NB4 (cell line): ENCODE measurements around the gene TBCE.

ENCODE experiments used
- DNase-seq: peaks from one replicate; pipeline ENCODE4 v3.0.0; 2010; ENCODE audit warnings: low read depth
- H3K4me3 ChIP-seq: one replicate; pipeline ENCODE4 v1.5.1; 2011; ENCODE audit warnings: mild to moderate bottlenecking, low read depth, low read length, moderate library complexity
- MYC ChIP-seq: IDR thresholded peaks from 2 replicates; pipeline ENCODE4 v1.6.1; 2011; ENCODE audit warnings: low read depth, low read length
- POLR2A ChIP-seq: IDR thresholded peaks from 2 replicates; pipeline ENCODE4 v1.6.1; 2011; ENCODE audit warnings: mild to moderate bottlenecking; ENCODE audit not compliant: insufficient read length; ENCODE audit errors: extremely low read depth
- TF ChIP-seq, protein P1 (sequence below): IDR thresholded peaks from 2 replicates; pipeline ENCODE4 v1.6.1; 2011; ENCODE audit warnings: low read depth, low read length
- TF ChIP-seq, protein P2 (sequence below): IDR thresholded peaks from one replicate; pipeline ENCODE4 v1.5.1; 2012; ENCODE audit warnings: low read depth, low read length

TBCE gene

DNA sequence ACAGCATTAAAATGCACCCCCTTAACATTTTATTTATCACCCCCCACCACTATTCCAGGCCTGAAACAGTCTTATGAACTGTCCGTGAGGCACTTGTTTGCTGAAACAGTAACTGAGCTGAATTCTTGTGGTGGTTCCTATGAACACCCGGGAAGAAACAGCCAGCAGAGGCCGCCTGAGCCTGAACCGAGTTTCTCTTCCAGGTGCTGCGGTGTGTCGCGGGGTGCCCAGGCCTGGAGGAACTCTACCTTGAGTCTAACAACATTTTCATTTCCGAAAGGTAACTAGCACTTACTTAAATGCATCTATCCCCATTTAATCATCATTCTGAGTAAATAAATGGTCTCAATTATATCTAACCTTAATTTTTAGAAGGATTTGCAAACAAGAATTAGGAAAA, 66.8 kb downstream of the TBCE start:
- no peak for TF ChIP-seq MYC
- TF ChIP-seq, protein P1, sequence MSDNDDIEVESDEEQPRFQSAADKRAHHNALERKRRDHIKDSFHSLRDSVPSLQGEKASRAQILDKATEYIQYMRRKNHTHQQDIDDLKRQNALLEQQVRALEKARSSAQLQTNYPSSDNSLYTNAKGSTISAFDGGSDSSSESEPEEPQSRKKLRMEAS, result no peak
- no peak for TF ChIP-seq POLR2A
- TF ChIP-seq, protein P2, sequence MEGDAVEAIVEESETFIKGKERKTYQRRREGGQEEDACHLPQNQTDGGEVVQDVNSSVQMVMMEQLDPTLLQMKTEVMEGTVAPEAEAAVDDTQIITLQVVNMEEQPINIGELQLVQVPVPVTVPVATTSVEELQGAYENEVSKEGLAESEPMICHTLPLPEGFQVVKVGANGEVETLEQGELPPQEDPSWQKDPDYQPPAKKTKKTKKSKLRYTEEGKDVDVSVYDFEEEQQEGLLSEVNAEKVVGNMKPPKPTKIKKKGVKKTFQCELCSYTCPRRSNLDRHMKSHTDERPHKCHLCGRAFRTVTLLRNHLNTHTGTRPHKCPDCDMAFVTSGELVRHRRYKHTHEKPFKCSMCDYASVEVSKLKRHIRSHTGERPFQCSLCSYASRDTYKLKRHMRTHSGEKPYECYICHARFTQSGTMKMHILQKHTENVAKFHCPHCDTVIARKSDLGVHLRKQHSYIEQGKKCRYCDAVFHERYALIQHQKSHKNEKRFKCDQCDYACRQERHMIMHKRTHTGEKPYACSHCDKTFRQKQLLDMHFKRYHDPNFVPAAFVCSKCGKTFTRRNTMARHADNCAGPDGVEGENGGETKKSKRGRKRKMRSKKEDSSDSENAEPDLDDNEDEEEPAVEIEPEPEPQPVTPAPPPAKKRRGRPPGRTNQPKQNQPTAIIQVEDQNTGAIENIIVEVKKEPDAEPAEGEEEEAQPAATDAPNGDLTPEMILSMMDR, result no peak
- DNase-seq, result no peak
- H3K4me3 ChIP-seq, result no peak overlapping the region

DNA sequence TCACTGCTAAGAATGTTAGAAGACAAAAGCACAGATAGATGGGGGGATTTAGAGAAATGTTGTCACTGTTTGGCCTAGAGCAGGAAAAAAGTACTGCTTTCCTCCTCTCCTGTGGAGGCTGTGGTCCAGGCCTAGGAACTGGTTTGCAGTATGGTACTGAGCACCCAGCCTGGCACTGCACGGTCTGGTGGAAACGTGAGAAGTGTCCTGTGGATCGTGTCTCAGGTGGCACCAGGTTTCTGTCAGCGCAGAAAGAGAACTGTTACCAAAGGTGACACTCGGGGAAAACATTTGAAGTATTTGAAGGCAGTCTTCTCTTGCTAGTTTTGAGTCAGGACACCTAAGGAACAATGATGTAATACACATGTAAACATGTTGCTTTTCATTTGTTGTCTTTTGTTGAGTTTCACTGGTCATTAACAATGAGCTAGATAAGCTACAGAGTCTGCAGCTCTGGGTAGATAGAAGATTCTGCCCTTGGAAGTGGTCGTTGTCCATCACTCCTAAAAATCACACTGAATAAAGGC, 74.0 kb downstream of the TBCE start:
- no peak for DNase-seq
- no peak for TF ChIP-seq POLR2A
- TF ChIP-seq MYC, result no peak
- TF ChIP-seq, protein P2, result no peak
- TF ChIP-seq, protein P1, result no peak
- no peak overlapping the region for H3K4me3 ChIP-seq

DNA sequence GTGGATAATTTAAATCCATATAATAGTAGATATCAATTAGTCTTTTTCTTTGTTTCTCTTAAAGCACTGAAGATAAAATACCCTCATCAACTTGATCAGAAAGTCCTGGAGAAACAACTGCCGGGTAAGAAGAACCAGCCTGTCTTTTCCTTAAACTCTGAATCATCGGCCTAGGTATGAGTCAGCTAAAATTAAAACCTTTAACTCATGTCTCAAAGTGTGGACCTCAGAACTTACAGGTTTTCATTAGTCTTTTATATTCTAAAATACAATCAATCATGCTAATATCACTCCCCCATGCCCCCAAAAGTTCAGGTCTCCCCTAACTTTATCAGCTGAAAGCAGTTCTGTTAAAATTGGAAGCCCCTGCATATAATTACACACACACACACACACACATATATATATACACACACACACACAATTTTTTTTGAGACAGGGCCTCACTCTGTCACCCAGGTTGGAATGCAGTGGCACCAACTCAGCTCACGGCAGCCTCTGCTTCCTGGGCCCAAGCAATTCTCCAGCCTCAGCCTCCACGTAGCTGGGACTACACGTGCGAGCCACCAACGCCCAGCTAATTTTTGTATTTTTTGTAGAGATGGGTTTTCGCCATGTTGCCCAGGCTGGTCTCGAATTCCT, 75.7 kb downstream of the TBCE start:
- TF ChIP-seq POLR2A (no peak), MYC (no peak)
- TF ChIP-seq, protein P1, result no peak
- TF ChIP-seq, protein P2, result no peak
- DNase-seq, result peak; percentile 41

DNA sequence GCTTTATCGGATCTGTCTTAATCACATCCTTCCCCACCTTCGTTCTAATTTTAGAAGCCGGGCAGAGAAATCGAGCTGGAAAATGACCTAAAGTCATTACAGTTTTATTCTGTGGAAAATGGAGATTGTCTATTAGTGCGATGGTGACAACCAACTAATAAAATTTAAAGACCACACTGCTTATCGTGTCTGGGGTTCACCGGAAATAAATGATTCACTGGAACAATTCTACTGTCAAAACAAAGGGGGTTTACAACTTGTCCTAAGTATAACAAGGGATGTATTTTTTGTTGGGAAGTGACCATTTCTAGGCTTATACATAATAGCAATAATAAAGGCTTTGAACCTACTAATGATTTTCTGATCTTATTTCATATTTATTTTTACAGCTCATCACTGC, 81.4 kb downstream of the TBCE start:
- H3K4me3 ChIP-seq, result no peak overlapping the region
- no peak for DNase-seq
- TF ChIP-seq MYC (no peak), POLR2A (no peak)
- TF ChIP-seq, protein P1, result no peak
- TF ChIP-seq, protein P2, result no peak

More for the DNA sequence above, 75.7 kb downstream of the TBCE start:
- H3K4me3 ChIP-seq, result no peak overlapping the region

DNA sequence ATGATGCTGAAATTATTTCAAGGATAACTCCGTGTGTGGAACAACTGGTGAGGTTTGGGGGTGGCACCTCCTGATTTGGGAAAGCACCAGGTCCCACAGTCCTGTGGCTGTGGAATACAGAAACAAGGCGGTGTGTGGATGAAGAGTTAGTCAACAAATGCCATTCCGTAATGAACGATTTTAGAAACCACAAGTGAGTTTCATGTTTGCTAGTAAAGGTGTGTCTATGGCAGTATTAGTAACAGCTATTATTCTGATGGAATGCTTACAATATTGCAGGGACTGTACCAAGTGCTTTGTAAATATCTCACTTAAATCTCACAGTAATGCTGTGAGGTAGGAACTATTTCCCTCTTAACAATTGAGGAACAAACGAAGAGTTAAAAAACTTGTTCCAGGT, 83.2 kb downstream of the TBCE start:
- TF ChIP-seq POLR2A (no peak), MYC (no peak)
- TF ChIP-seq, protein P2, result no peak
- TF ChIP-seq, protein P1, result no peak
- DNase-seq, result no peak
- H3K4me3 ChIP-seq, result no peak overlapping the region
